Epithelial cell of prostate (primary cell): ENCODE data around the gene PALLD.

ENCODE experiments used
- DNase-seq: peaks from one replicate; pipeline ENCODE4 v3.0.0-alpha.2; 2011; ENCODE audit warnings: low read depth, low spot score
- H3K27ac ChIP-seq: fragments of 450-650 bp; 2 replicates; pipeline ENCODE4 v1.5.1; 2017; ENCODE audit warnings: mild to moderate bottlenecking

The PALLD gene

DNA sequence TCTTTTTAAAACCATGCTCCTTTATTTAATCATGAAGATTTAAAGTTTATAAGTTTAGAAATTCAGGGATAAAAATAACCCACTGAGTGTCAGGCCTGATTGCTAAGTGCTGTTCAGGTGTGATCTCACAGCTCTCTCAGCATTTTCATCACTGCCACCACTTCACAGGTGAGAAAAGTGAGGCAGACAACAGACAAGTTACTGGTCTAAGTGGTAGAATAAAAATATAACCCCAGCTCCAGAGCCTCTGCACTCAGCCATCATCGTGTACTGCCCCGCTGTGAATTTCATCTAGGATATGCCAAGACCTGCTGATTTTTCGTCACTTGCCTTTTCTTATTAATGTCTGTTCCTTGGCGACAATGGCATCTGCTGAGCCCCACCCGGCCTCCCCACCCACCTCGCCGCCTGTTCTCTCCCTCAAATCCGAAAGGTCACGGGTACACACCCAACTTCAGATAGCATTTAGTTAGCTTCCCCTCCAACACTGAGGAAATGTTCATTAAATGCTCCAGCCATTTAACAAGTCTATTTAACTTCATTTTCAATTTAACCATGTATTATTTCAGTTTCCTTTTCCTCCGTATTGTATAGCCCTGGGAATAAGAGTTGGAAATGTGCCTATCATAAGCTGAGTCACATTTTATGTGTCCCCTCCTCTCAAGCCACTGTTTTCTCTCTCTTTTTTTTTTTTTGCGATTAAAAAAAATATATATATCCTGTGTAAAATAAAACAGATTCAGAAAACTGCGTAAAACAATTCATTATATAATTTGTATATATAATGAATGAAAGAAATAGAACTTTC is 276.7 kb downstream of the PALLD start:
- no peak for DNase-seq

DNA sequence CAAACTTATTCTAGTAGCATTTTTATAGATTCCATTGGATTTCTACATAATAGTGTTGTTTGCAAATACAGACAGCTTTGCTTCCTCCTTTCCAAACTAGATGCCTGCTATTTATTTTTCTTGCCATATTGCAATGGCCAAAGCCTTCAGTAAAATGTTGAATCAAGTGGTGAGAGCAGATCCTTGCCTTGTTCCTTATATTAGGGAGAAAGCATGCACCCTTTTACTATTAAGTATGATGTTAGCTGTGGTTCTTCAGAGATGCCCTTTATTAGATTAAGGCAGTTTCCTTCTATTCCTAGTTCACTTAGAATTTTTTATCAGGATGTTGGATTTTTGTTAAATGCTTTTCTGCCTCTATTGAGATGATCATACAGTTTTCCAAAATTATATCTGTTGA is 279.5 kb downstream of the PALLD start:
- H3K27ac ChIP-seq, result no peak overlapping the region
- DNase-seq, result no peak

More for the DNA sequence above, 276.7 kb downstream of the PALLD start:
- no peak overlapping the region for H3K27ac ChIP-seq

DNA sequence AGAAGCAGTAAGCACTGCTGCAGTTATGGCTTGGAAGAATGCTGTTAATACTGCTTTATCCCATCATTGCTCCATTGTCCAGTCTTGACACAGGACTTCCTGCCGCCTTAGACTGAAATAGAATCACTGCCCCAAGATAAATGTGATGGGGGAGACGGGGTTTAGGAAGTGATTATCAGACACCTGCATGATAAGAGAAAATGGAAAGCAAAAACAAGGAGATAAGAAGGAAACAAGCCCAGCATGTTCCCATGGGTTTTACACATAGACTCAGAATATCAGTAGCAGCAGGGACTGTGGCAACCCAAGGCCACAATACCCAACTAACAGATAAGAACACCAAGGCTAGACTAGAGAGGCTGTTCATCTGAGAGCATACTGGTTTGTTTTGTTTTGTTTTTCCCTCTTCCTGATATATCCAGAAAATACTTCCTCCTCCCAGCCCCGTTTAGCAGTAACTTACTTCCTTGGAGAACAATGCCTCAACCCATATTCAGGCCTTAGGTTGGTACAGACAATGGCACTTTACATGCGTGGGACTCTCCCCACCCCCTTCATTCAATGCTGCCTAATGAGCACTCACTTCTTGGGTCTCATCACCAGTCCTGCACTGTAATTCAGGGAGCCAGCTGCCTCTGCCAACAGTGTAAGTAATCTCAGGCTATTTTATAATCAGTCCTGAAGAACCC is 280.6 kb downstream of the PALLD start:
- no peak overlapping the region for H3K27ac ChIP-seq
- no peak for DNase-seq

DNA sequence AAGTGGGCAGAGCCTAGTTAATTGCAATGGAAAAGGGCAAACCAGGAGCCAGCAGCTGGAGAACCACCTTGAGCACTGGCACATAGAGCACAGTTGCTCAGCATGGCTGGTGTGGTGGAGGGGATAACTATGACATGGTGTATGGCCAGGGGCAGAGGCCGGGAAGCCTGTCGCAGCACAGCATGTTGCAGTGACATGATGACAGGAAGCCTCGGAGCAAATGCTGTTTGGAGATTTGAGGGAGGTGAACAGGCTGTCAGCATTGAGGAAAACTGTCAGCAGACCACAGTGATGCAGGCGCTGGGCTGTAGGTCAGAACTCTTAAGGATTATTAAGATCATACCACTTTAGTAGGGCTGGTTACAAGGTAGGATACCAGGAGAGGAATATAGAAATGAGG is 284.5 kb downstream of the PALLD start:
- no peak overlapping the region for H3K27ac ChIP-seq
- DNase-seq, result no peak

DNA sequence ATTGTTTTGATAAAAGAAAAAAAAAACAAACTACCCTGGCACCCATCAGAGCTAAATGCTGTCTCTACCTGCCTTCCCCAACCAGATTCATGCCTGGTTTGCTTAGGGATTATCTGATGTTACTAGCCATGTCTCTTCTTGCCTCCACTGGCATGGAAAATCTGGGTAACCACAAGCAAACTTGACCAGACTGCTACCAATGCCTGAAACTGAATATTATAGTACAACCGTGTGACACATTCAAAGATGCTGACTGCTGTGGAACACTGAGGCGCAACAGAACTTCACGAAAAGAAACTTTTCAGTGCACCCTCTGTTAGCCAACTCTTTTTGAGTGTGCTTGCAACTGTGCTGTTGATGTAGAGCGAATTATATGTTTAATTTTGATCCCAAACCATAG is 285.1 kb downstream of the PALLD start:
- H3K27ac ChIP-seq, result no peak overlapping the region
- DNase-seq, result no peak

DNA sequence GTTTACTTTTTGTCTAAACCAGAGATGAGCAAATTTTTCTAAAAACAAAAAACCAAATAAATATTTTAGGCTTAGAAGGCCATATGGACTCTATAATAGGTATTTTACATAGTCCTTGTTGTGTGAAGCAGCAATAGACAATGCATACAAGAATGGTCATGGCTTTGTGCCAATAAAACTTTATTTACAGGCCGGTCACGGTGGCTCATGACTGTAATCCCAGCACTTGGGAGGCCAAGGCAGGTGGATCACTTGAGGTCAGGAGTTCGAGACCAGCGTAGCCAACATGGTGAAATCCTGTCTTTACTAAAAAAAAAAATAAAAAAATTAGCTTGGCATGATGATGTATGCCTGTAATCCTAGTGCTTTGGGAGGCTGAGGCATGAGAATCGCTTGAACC is 285.6 kb downstream of the PALLD start:
- no peak overlapping the region for H3K27ac ChIP-seq
- DNase-seq, result no peak

DNA sequence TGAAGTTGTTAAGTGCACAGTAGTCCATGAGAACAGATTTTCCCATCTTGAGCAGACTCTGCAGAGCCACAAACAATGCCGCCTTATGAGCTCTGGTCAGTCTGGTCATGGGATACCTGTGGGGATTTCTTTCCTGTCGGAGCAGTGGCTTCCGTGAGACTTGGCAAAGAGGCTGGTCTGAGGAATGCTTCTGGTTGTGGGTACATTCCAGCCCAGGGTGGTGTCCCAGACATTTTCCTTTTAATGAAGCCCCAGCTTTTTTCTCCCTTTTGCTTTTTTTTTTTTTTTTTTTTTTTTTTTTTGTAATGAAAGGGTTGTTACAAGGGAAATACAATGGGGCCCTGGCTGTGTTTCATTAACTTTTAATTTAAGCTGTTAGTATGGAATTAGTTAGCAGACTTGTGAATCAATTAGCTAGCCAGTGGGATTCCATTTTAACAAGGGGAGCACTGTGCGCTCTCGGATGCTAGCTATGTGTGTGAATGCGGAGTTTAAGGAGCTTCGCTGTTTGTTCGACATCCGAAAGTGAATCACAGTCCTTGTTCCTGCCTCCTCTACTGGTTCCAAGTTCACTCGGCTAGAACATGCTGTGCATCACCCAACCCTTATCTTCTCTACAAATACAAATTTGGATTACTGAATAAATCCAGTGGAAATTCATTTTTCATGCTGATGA is 288.1 kb downstream of the PALLD start:
- no peak for DNase-seq

DNA sequence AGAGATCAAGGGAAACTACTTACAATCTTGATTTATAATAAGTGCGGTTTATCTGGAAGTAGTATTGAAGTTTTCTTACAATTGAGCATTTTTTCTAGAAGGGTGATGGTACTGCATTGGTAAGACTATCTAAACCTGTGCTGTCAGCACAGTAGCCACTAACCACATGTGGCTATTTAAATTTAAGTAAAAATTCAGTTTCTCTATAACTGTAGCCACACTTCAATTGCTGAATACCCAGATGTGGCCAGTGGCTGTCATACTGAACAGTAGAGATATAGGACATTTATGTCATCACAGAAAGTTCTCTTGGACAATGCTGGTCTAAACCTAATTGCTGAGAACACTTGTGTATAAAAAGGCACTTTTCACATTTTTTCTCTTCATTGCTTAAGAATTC is 290.5 kb downstream of the PALLD start:
- no peak for DNase-seq
- no peak overlapping the region for H3K27ac ChIP-seq

More for the DNA sequence above, 288.1 kb downstream of the PALLD start:
- no peak overlapping the region for H3K27ac ChIP-seq

DNA sequence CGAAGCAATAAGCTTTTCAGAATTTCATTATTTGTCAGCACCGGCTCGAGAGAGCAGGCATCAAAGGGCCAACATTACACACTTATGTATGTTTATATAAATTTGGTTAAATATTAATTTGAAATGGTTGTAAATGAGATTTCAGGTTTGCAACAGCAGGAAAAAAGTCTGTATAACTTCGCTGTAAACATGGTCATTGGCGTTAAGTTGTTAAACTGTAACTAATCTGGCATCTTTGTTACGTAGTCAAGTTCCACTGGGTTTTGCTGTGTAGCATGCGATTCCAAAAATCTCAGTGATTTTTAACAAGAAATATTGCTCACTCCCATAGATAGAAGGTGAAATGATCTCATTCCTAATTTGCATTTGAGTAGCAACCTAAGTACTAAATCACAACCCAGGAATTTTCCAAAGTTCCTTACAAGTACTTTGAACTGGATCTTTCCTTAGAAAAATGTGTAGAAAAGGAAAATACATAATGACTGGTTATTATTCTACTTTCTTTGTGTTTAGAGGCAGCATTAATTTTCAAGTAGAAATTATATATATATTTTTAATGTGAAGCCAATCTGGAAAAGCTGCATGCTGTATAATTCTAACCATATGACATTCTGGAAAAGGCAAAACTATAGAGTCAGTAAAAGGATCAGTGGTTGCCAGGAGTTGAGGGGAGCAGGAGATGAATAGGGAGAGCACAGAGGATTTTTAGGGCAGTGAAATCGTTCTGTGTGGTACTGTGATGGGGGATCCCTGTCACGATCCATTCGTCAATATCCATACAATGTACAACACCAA is 291.1 kb downstream of the PALLD start:
- H3K27ac ChIP-seq, result no peak overlapping the region
- no peak for DNase-seq

DNA sequence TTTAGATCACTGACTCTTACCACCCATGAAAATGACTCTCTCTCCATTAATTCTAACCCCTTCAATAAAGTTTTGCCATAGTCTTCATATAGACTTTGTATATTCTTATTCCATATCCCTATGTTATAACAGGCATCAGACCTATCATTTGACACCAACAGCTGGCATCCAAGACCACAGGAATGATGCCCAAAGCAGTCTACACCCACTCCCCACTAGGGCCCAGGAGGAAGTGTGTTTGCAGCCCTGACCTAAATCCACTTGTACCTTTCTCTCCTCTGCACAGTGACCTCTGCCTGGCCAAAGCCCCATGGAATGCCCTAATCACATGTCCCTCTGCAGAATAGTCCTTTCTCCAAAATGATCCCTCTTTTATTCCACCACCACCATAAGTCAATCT is 294.0 kb downstream of the PALLD start:
- DNase-seq, result no peak
- no peak overlapping the region for H3K27ac ChIP-seq

DNA sequence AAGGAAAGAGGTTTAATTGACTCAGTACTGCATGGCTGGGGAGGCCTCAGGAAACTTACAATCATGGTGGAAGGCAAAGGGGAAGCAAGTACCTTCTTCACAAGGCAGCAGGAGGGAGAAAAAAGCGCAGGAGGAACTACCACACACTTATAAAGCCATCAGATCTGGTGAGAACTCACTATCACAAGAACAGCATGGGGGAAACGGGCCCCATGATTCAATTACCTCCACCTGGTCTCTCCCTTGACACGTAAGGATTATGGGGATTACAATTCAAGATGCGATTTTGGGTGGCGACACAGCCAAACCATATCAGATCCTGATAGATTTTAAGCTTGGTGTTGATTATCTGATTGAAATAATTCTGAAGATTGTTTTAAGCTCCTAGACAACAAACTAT is 294.5 kb downstream of the PALLD start:
- DNase-seq, result no peak
- no peak overlapping the region for H3K27ac ChIP-seq

DNA sequence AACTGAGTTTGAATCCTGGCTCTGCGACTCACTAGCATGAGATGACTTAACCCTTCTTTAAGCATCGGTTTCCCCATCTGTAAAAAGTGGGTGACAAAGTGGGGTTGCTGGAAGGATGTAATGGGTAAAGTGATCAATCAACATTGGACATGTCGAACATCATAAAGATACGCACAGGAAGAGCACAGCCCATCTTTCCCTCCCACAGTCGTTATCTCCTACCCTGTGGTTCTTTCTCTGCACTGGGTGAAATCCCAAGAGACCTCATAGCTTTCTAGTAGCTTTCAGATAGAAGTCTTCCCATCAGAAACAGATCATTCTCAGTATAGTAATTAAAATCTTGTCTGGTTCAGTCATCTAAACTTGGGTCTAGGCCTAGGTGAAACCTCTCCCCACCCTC is 296.7 kb downstream of the PALLD start:
- no peak overlapping the region for H3K27ac ChIP-seq
- DNase-seq, result no peak

DNA sequence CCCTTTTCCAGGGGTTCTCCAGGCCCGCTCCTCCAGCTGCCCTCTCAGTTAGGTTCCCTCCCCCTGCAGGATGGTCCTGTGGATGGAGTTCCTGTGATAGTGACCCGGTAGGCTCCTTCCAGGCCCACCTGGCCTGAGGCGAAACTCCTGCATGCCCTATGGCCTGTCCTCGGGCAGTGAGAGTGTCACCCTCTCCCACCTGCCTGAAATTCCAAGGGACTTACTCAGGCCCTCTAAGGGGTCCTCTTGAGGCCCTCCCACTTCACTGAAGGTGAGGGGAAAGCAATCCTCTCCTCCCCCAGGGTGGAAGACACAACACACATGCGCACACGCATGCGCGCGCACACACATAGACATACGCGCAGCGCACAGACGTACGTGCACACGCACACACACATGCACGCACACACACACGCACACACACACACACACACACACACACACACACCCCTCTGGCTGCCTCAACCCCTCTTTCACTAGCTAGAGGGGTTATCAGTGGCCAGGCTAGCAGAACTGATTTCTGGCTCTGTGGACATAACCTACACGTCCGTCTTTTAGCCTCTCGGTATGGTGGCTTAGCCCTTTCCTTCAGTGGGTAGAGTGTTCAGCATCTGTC is 297.3 kb downstream of the PALLD start:
- no peak overlapping the region for H3K27ac ChIP-seq
- DNase-seq, result no peak

DNA sequence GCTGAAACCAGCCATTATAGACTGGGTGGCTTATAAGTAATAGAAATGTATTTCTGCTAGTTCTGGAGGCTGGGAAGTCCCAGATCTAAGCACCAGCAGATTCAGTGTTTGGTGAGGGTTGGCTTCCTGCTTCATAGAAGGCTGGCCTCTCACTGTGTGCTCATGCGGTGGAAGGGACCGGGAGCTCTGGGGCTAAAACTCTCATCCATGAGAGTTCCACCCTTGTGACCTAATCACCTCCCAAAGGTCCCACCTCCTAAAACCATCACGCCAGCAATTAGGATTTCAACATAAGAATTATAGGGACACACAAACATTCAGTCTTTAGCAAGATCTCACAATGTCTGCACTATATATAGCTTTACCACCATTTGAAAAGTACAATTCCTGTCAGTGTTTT is 298.0 kb downstream of the PALLD start:
- DNase-seq, result no peak
- no peak overlapping the region for H3K27ac ChIP-seq

DNA sequence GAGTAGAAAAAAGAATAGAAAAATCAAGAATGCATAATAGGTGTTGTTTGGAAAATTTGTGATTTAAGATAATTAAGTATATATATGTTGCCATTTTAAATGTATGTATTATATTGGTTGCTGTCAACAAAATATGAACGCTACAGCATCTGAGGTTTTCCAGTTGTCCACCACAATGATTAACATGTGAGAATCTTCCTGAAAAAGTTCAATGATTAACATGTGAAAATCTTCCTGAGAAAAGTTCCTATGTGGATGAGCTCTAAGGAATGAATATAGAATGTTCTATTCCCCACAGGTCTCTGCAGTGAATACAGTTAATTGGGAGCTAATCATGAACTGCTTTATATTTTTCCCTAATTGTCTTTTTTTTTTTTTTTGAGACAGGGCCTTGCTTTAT is 298.5 kb downstream of the PALLD start:
- H3K27ac ChIP-seq, result no peak overlapping the region
- DNase-seq, result no peak

DNA sequence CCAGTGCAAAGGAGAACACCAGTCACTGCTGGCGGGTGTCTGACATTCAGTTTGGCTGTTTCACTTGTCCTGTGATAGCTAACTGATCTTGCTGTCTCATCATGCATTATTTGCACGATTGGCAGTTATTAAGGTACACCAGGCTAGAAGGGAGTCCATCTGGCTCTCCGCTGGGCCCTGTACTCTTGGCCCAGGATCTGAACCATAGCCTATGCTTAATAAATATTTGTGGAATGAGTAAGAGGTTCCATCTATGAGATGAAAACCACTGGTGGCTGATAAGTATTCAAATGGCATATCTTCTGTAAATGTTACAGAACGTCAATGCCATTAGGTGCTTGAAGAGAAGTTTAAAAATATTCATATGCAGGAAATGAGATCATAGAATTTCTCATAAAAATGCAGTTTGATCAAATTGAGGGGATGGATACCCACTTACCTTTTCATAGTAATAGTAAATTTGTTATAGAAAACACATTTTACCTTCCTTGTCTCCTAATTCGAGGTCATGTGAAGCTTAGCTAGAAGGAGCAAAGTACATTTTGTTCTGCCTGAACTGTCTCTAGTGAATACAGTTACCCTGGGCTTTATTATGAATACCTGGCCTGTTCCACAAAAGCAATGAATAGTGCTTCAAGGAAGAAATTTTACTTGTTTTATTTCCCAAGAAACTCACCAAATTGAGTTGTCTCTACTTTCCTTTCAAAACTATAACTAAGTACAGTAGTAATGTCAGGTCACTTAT is 299.7 kb downstream of the PALLD start:
- no peak for DNase-seq
- H3K27ac ChIP-seq, result peak overlapping the region; percentile 43

DNA sequence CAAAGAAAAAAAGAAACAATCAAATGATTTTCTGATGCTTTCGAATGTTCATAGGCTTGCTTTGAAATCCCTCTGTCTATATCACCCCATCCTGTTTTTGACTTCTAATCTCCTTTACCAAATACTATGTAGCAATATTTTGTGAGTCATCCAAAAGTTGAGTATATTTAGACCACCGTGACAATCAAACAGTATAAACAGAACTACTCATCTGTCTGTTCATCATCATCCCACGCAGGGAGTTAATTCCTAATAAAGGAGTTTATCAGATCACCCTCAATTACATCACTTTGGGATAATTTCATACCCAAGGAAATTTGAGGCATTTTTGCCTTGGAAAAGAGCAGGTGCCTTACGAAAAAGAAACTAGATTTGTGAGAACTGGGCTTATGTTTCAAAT is 300.3 kb downstream of the PALLD start:
- peak overlapping the region; percentile 43 for H3K27ac ChIP-seq
- DNase-seq, result peak; percentile 44

DNA sequence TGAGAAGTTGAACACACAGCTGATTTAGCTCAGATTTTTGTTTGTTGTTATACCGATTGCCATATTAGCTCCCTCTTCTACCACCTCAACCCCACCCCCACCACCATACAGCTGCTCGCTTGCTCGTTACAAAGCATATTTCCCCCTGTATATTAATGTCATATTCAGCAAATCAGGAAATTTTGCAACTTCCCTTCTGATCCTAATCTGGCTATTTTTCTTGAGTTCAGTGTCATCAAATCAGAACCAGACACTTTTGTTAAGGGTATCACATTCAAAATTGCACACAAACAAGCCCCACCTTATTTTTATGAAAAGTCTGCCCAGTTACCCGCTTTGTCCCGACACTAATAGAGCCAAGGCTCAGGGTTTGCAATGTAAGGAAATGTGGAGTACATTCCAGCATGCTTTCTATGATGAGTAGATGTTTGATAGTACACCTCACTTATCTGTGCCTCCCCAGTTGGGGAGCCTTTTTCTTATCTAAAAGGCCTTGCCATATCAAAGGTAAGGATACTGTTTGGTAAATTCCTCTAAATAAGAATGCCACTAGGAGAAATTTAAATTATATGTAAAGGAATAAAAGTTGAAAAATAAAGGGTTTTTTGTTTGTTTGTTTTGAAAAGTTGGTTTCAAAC is 301.0 kb downstream of the PALLD start:
- no peak for DNase-seq
- peak overlapping the region; percentile 43 for H3K27ac ChIP-seq

DNA sequence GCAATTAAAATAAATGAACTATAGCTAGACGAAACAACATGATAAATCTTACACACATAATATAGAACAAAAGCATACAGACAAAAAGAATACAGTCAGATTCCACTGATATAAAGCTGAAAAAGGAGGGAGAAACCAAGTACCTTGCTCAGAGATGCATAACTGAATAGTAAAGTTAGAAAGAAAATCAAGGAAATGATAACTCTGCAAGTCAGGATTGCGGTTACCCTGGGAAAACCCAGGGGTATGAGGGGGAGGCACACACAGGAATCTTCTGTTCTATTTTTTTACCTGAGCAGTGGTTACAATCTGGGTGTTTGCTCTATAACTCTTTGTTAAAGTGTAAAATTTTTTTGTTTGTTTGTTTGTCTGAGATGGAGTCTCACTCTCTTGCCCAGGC is 304.1 kb downstream of the PALLD start:
- DNase-seq, result no peak
- H3K27ac ChIP-seq, result no peak overlapping the region
